K562 (cell line): ENCODE results near the gene KLF18. TPM values are rescaled to one million over a fixed set of nuclear protein-coding genes. Genes with fewer than 3 reads are reported as not detected.

Source experiments
- ATAC-seq: fragments of 200-7000 bp; cut with Tn5 transposase; 3 replicates; pipeline ENCODE4 v1.9.1; 2020; ENCODE audit warnings: moderate library complexity
- BruUV-seq: library from RNA; stranded (reverse); fragments of 400-500 nt; replicated peaks from 2 replicates; lab custom pipeline; 2021; lab: Mats Ljungman, UMichigan
- CTCF ChIA-PET: fragments of 300-600 bp; formaldehyde crosslinking; extraction: SDS; loops from one replicate; lab custom pipeline; 2021; ENCODE audit warnings: low intra/inter-chr PET ratio; lab: Yijun Ruan, JAX
- POLR2A ChIA-PET: fragments of 300-600, 350-650 bp; sonication (Branson Sonifier 250); formaldehyde crosslinking; extraction: SDS; loops from one replicate; lab custom pipeline; 2021; ENCODE audit warnings: antibody characterized with exemption, inconsistent platforms; lab: Yijun Ruan, JAX
- DNase-seq, 4 experiments: peaks; one replicate each; pipeline versions ENCODE4 v3.0.0 to v3.0.0-alpha.2; 2011 to 2018; ENCODE audit warnings: low spot score in 3 of 4, mixed read lengths in 3 of 4; ENCODE audit errors: extremely low read depth in 1 of 4
- FAIRE-seq: peaks from 2 replicates; lab custom pipeline; 2011; peaks lifted over from hg19 to GRCh38; lab: Jason Lieb, UNC
- H2AFZ ChIP-seq: 2 replicates; pipeline ENCODE4 v1.6.0; 2011; ENCODE audit warnings: low read depth, low read length, control low read depth, inconsistent platforms
- H3K27ac ChIP-seq: fragments of 200-600 bp; 3 replicates; pipeline ENCODE4 v1.8.0; 2011; ENCODE audit warnings: low read depth, mild to moderate bottlenecking, control low read depth, inconsistent platforms, low read length, moderate library complexity, mixed read lengths; ENCODE audit errors: extremely low read depth
- H3K27me3 ChIP-seq, 2 experiments: fragments of 300-600 bp in 1 of 2; 2 replicates in 1 of 2; 3 replicates in 1 of 2; pipeline versions ENCODE4 v1.6.0 to v1.8.0; 2011; ENCODE audit warnings: inconsistent platforms in 2 of 2, low read length in 2 of 2, mild to moderate bottlenecking in 1 of 2, mixed read lengths in 1 of 2, moderate library complexity in 1 of 2; ENCODE audit not compliant: control insufficient read depth in 2 of 2, insufficient read depth in 2 of 2
- H3K36me3 ChIP-seq: fragments of 300-600 bp; 3 replicates; pipeline ENCODE4 v1.8.0; 2011; ENCODE audit warnings: mild to moderate bottlenecking, low read length, inconsistent platforms; ENCODE audit not compliant: control insufficient read depth, insufficient read depth
- H3K4me1 ChIP-seq, 2 experiments: fragments of 200-600 bp in 1 of 2; replicated peaks in 1 of 2; 2 replicates in 1 of 2; 3 replicates in 1 of 2; pipeline versions ENCODE4 v1.5.1 to v1.8.0; 2011; ENCODE audit warnings: inconsistent platforms in 2 of 2, low read length in 2 of 2, mild to moderate bottlenecking in 1 of 2, mixed read lengths in 1 of 2, moderate library complexity in 1 of 2; ENCODE audit not compliant: control insufficient read depth in 2 of 2, insufficient read depth in 2 of 2
- H3K4me2 ChIP-seq: 2 replicates; pipeline ENCODE4 v1.6.1; 2011; ENCODE audit warnings: low read length, control low read depth, inconsistent platforms, mixed read lengths; ENCODE audit not compliant: insufficient read depth
- H3K4me3 ChIP-seq: fragments of 200-600 bp; sonication (generic), shearing (Covaris generic); 2 replicates; pipeline ENCODE4 v1.5.1; 2016; ENCODE audit warnings: control low read depth, inconsistent platforms
- H3K79me2 ChIP-seq: fragments of 200-600 bp; 3 replicates; pipeline ENCODE4 v1.8.0; 2011; ENCODE audit warnings: low read length, inconsistent platforms; ENCODE audit not compliant: control insufficient read depth, insufficient read depth
- H3K9ac ChIP-seq, 2 experiments: 2 replicates each; pipeline versions ENCODE4 v1.6.0 to v1.6.1; 2011; ENCODE audit warnings: low read depth in 2 of 2, low read length in 2 of 2, control low read depth in 1 of 2, inconsistent platforms in 1 of 2, mild to moderate bottlenecking in 1 of 2, mixed read lengths in 1 of 2; ENCODE audit not compliant: insufficient read depth in 1 of 2
- H3K9me1 ChIP-seq: one replicate; pipeline ENCODE4 v1.6.0; 2011; ENCODE audit warnings: inconsistent platforms, mild to moderate bottlenecking, low read length, moderate library complexity; ENCODE audit not compliant: control insufficient read depth, insufficient read depth
- H3K9me3 ChIP-seq: replicated peaks from 2 replicates; pipeline ENCODE4 v1.5.1; 2011; ENCODE audit warnings: low read depth, low read length, inconsistent platforms; ENCODE audit not compliant: control insufficient read depth, insufficient read depth
- H4K20me1 ChIP-seq: replicated peaks from 2 replicates; pipeline ENCODE4 v1.6.1; 2011; ENCODE audit warnings: low read length, inconsistent platforms, mixed read lengths; ENCODE audit not compliant: control insufficient read depth, insufficient read depth
- DPF2 ChIP-seq: fragments of 450-650 bp; IDR thresholded peaks from 2 replicates; pipeline ENCODE4 v1.6.1; 2016
- HES1 ChIP-seq: fragments of 450-650 bp; IDR thresholded peaks from 2 replicates; pipeline ENCODE4 v1.6.1; 2016; ENCODE audit warnings: low read depth, mild to moderate bottlenecking, moderate library complexity
- KAT7 ChIP-seq: sonication (generic); formaldehyde crosslinking; IDR thresholded peaks from 2 replicates; pipeline ENCODE4 v1.8.0; 2022; ENCODE audit warnings: missing genetic modification reagents, mild to moderate bottlenecking, borderline replicate concordance
- LEF1 ChIP-seq: fragments of 450-650 bp; IDR thresholded peaks from 2 replicates; pipeline ENCODE4 v1.6.1; 2016; ENCODE audit warnings: mild to moderate bottlenecking
- RBBP5 ChIP-seq: fragments of 200-600 bp; sonication (generic); IDR thresholded peaks from 2 replicates; pipeline ENCODE4 v1.6.1; 2012; ENCODE audit warnings: borderline replicate concordance, mild to moderate bottlenecking, low read length, control low read depth, inconsistent platforms; ENCODE audit not compliant: insufficient read depth, poor library complexity, severe bottlenecking
- RBM14 ChIP-seq: fragments of 200-400 bp; formaldehyde crosslinking; IDR thresholded peaks from 2 replicates; pipeline ENCODE4 v1.6.1; 2018; ENCODE audit warnings: low read depth, mild to moderate bottlenecking, low read length, moderate library complexity, borderline replicate concordance; ENCODE audit not compliant: insufficient read depth
- RNF2 ChIP-seq: sonication (generic); IDR thresholded peaks from 2 replicates; pipeline ENCODE4 v1.6.1; 2016
- SIX5 ChIP-seq, 2 experiments: IDR thresholded peaks; 2 replicates each; pipeline ENCODE4 v1.6.1; 2011; ENCODE audit warnings: low read length in 2 of 2, borderline replicate concordance in 1 of 2, low read depth in 1 of 2, mild to moderate bottlenecking in 1 of 2, moderate library complexity in 1 of 2; ENCODE audit not compliant: insufficient read depth in 1 of 2
- XRCC5 ChIP-seq: fragments of 200-400 bp; formaldehyde crosslinking; IDR thresholded peaks from 2 replicates; pipeline ENCODE4 v1.6.1; 2017; ENCODE audit warnings: low read depth, mild to moderate bottlenecking, low read length
- ZC3H8 ChIP-seq: fragments of 450-650 bp; IDR thresholded peaks from 2 replicates; pipeline ENCODE4 v1.6.1; 2017
- ZNF165 ChIP-seq: fragments of 250-450 bp; sonication (Bioruptor Pico); IDR thresholded peaks from 2 replicates; pipeline ENCODE4 v1.4.0; 2020; ENCODE audit warnings: borderline replicate concordance
- ZNF274 ChIP-seq: IDR thresholded peaks from 2 replicates; pipeline ENCODE4 v1.6.1; 2011; ENCODE audit warnings: low read depth, mild to moderate bottlenecking, low read length, moderate library complexity, borderline replicate concordance
- ZNF407 ChIP-seq: fragments of 450-650 bp; IDR thresholded peaks from 2 replicates; pipeline ENCODE4 v1.6.1; 2016; ENCODE audit warnings: low read depth
- ZNF780A ChIP-seq: fragments of 250-450 bp; sonication (Bioruptor Pico); IDR thresholded peaks from 2 replicates; pipeline ENCODE4 v1.5.0; 2021; ENCODE audit warnings: mild to moderate bottlenecking
- WGBS: fragments of 100-300 bp; shearing (Covaris generic); methylation state at CpG from one replicate; pipeline ENCODE4 v1.1.6; 2016; ENCODE audit warnings: low coverage, mixed read lengths; ENCODE audit not compliant: insufficient coverage; ENCODE audit errors: missing lambda C conversion rate; 5-methylcytosine and 5-hydroxymethylcytosine counted together
- in situ Hi-C: fragments of 300-500 bp; cut with MboI; formaldehyde crosslinking; loops from 4 replicates; pipeline ENCODE4 v1.15.0; 2018; ENCODE audit warnings: inconsistent platforms, mixed read lengths
- intact Hi-C: fragments of 100-400 bp; cut with micrococcal nuclease; formaldehyde crosslinking; loops from 2 replicates; pipeline ENCODE4 v1.14.2; 2022
- polyA plus RNA-seq, 8 experiments: library from polyadenylated mRNA; depleted of rRNA in 4 of 8; stranded (reverse) in 5 of 8; unstranded in 3 of 8; fragments of >200 nt; fragmentation: Nextera tagmentation in 2 of 8; fragmentation: Illumina TruSeq in 1 of 8; extraction: Ambion mirVana in 2 of 8; extraction: Trizol in 1 of 8; gene quantifications; 2 replicates each; pipeline versions ENCODE4 v1.2.1 to v1.2.3, GENCODE V29; 2011 to 2014; ENCODE audit warnings: inconsistent platforms in 1 of 8, missing spikeins in 1 of 8
- total RNA-seq, 7 experiments: library from RNA; depleted of rRNA in 6 of 7; stranded (reverse); fragments of >200 nt in 6 of 7; fragmentation: Illumina TruSeq in 2 of 7; extraction: Trizol in 2 of 7; gene quantifications; 2 replicates each; pipeline versions ENCODE4 v1.2.1 to v1.2.3, GENCODE V29; 2011 to 2021; ENCODE audit warnings: low replicate concordance in 1 of 7

Gene KLF18
- total and polyA plus RNA-seq, 9 of the 15 experiments (the other 6 are each of a cell fraction or from before 2014, with no cell fraction given), result not detected

GRCh38 chr1:44089371-44090048 lies 51.9 kb downstream of the KLF18 start:
- ChIA-PET POLR2A (interaction anchor here (0.6 to 1.0 kb wide), 2 partner anchors 18 to 568 kb away, joined by 3 read pairs; no protein-coding TSS in a partner anchor), CTCF (no interaction called here)
- Histone ChIP-seq H3K4me1 (peaks cover 3 to 19% of the 10 kb centered on the region in 2 experiments; a peak in 3 of 5 replicates), H3K79me2 (no peaks in the 10 kb centered on the region), H3K27ac (no peak overlapping the region), H3K9me3 (no peaks in the 10 kb centered on the region), H3K9ac (no peak overlapping the region), H3K4me2 (no peak overlapping the region), H4K20me1 (no peaks in the 10 kb centered on the region), H3K4me3 (no peak overlapping the region), H3K9me1 (no peaks in the 10 kb centered on the region), H3K36me3 (no peaks in the 10 kb centered on the region), H3K27me3 (no peaks in the 10 kb centered on the region; a peak in 1 of 5 replicates), H2AFZ (no peak overlapping the region)
- WGBS, result 35% methylated on average over 13 of the region's 13 CpGs
- BruUV-seq, result no TSS peak
- FAIRE-seq (no peak), ATAC-seq (peak; percentile 56), DNase-seq (peak in 1 of 4 experiments; percentile 46)
- in situ Hi-C loops, result loop anchor here (10.0 kb wide), 1 partner anchor 205 kb away; no protein-coding TSS in a partner anchor
- intact Hi-C loops, result loop anchor here (5.0 to 10.0 kb wide), 2 partner anchors 295 to 508 kb away; no protein-coding TSS in a partner anchor
- TF ChIP-seq RBM14 (no peak), ZNF407 (no peak), ZNF165 (CRISPR knock-in tag) (no peak), LEF1 (no peak), ZNF780A (CRISPR knock-in tag) (no peak), RNF2 (no peak), DPF2 (peak; percentile 29; the same call in 1 of the 2 replicates), SIX5 (IDR thresholded peaks at IDR 0.05; ENCODE audit: borderline replicate concordance in 1 of 2, insufficient read depth in 1 of 2, low read depth in 1 of 2, low read length in 2 of 2) (no peak), XRCC5 (no peak), RBBP5 (no peak), ZNF274 (no peak), HES1 (no peak), KAT7 (CRISPR knock-in tag) (no peak), ZC3H8 (no peak)
